Fibroblast of mammary gland (primary cell): Measurements from ENCODE around the gene SPIRE1.

Experiments used
- DNase-seq: peaks from one replicate; pipeline ENCODE4 v3.0.0-alpha.2; 2010; ENCODE audit warnings: low read depth
- H3K4me3 ChIP-seq: 2 replicates; pipeline ENCODE4 v1.5.1; 2011; ENCODE audit warnings: low read depth, mild to moderate bottlenecking, low read length, moderate library complexity; ENCODE audit not compliant: control insufficient read depth
- CTCF ChIP-seq: conservative IDR thresholded peaks from 2 replicates; pipeline ENCODE4 v1.5.1; 2011; ENCODE audit warnings: low read depth, low read length, inconsistent platforms; ENCODE audit not compliant: control insufficient read depth, insufficient read depth

Gene SPIRE1

GRCh38 chr18:12621742-12622306, 36.1 kb downstream of the SPIRE1 start:
- no peak for TF ChIP-seq CTCF
- no peak overlapping the region for H3K4me3 ChIP-seq
- DNase-seq = peak; percentile 99

GRCh38 chr18:12615748-12616147, 42.2 kb downstream of the SPIRE1 start:
- TF ChIP-seq CTCF = no peak
- DNase-seq = no peak
- H3K4me3 ChIP-seq = no peak overlapping the region

GRCh38 chr18:12608301-12608700, 49.6 kb downstream of the SPIRE1 start:
- H3K4me3 ChIP-seq = no peak overlapping the region
- no peak for TF ChIP-seq CTCF
- DNase-seq = peak; percentile 70

GRCh38 chr18:12606592-12607315, 51.2 kb downstream of the SPIRE1 start:
- no peak overlapping the region for H3K4me3 ChIP-seq
- no peak for TF ChIP-seq CTCF
- DNase-seq = peak; percentile 73

- H3K4me3 ChIP-seq = no peak overlapping the region
- TF ChIP-seq CTCF = no peak
- DNase-seq = no peak
Observed at GRCh38 chr18:12604445-12605007, 53.4 kb downstream of the SPIRE1 start.

GRCh38 chr18:12599966-12600365, 57.9 kb downstream of the SPIRE1 start:
- H3K4me3 ChIP-seq = no peak overlapping the region
- TF ChIP-seq CTCF = no peak
- no peak for DNase-seq
